ENCODE data around the gene EMSY.
"Not testable (repeated sequence)": the region's sequence is repeated elsewhere in the genome, so short reads cannot be mapped to it uniquely, and the experiment has no call there.

Gene EMSY

GRCh38 chr11:76564364-76564763, 119.5 kb downstream of the EMSY start:
- Histone ChIP-seq H3K27ac (no peak overlapping the region), H3K4me3 (no peak overlapping the region)
- TF ChIP-seq CTCF (IDR thresholded peaks at IDR 0.05) = no peak
- DNase-seq (ENCODE audit: low spot score) = no peak

GRCh38 chr11:76566811-76567210, 122.0 kb downstream of the EMSY start:
- no peak for TF ChIP-seq CTCF (IDR thresholded peaks at IDR 0.05)
- DNase-seq (ENCODE audit: low spot score) = no peak
- Histone ChIP-seq H3K4me3 (no peak overlapping the region), H3K27ac (no peak overlapping the region)

GRCh38 chr11:76567261-76567660, 122.4 kb downstream of the EMSY start:
- no peak for DNase-seq (ENCODE audit: low spot score)
- no peak overlapping the region for H3K4me3 ChIP-seq
- H3K27ac ChIP-seq = no peak overlapping the region
- TF ChIP-seq CTCF (IDR thresholded peaks at IDR 0.05) = no peak

- Histone ChIP-seq H3K4me3 (no peak overlapping the region), H3K27ac (no peak overlapping the region)
- no peak for TF ChIP-seq CTCF (IDR thresholded peaks at IDR 0.05)
- no peak for DNase-seq (ENCODE audit: low spot score)
These were observed 123.3 kb downstream of the EMSY start for GRCh38 chr11:76568139-76568538.

- Histone ChIP-seq H3K4me3 (no peak overlapping the region), H3K27ac (no peak overlapping the region)
- DNase-seq (ENCODE audit: low spot score) = no peak
- TF ChIP-seq CTCF (IDR thresholded peaks at IDR 0.05) = no peak
These were observed 123.8 kb downstream of the EMSY start for GRCh38 chr11:76568621-76569020.

GRCh38 chr11:76572181-76572875, 127.5 kb downstream of the EMSY start:
- H3K4me3 ChIP-seq; DNase-seq (ENCODE audit: low spot score); H3K27ac ChIP-seq: not testable (repeated sequence)

GRCh38 chr11:76574406-76574805, 129.6 kb downstream of the EMSY start:
- no peak for DNase-seq (ENCODE audit: low spot score)
- no peak overlapping the region for H3K27ac ChIP-seq
- H3K4me3 ChIP-seq = no peak overlapping the region
- no peak for TF ChIP-seq CTCF (IDR thresholded peaks at IDR 0.05)

Measured in coronary artery (tissue), 2 donors.